GM12892 (cell line): ENCODE results near the gene HDAC6.

Experiments used
- DNase-seq: peaks from one replicate; pipeline ENCODE4 v3.0.0; 2011; ENCODE audit not compliant: insufficient read length
- FAIRE-seq: peaks from 2 replicates; lab custom pipeline; 2011; peaks lifted over from hg19 to GRCh38; lab: Jason Lieb, UNC
- POLR2A ChIP-seq: IDR thresholded peaks from 2 replicates; pipeline ENCODE4 v1.6.1; 2011; ENCODE audit warnings: low read depth, low read length, control low read depth
- POLR2AphosphoS5 ChIP-seq: IDR thresholded peaks from 2 replicates; pipeline ENCODE4 v1.6.1; 2011; ENCODE audit warnings: low read depth, low read length, control low read depth
- TAF1 ChIP-seq: IDR thresholded peaks from 2 replicates; pipeline ENCODE4 v1.6.1; 2011; ENCODE audit warnings: low read depth, mild to moderate bottlenecking, control low read depth, low read length, borderline replicate concordance

HDAC6 gene

DNA sequence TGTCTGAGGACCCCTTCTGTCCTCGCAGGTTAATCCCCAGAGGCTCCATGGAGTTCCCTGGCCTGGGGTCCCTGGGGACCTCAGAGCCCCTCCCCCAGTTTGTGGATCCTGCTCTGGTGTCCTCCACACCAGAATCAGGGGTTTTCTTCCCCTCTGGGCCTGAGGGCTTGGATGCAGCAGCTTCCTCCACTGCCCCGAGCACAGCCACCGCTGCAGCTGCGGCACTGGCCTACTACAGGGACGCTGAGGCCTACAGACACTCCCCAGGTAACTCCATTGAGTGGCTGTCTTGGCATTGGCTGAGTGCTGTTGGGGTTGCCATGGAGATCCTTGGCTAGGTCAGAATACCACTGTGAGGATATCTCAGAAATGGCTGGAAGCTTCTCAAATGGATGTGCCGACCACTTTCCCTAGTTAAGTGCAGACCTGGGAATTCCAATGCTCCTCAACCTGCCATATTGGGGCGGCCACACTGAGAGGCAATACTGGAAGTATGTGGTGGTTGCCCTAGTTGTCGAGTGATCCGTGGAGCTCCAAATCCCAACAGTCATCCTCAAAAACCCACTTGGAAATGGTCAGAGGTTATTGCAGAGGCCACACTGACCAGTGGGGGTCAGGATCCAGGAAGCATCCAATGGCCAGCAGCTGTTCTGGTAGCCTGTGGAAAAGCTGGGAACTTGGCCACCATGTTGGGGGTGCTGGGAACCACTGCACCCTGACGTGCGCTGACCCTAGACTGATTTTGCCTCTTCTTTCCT, 10.6 kb upstream of the HDAC6 start:
- TF ChIP-seq POLR2AphosphoS5 (no peak), TAF1 (no peak)
- DNase-seq (no peak), FAIRE-seq (no peak)

DNA sequence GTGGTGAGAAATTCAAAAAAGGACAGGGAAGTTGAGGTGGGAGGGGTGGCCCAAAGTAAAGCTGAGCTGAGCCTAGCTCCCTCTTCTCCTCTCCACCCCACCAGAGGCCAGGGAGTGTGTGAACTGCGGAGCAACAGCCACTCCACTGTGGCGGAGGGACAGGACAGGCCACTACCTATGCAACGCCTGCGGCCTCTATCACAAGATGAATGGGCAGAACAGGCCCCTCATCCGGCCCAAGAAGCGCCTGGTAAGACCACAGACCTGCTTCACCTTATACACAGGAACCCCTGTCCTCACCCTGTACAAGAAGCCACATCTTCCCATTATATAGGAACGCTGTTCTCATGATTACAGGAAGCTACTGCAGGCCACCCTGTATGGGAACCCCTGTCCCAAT, 9.6 kb upstream of the HDAC6 start:
- FAIRE-seq: no peak
- DNase-seq: no peak

DNA sequence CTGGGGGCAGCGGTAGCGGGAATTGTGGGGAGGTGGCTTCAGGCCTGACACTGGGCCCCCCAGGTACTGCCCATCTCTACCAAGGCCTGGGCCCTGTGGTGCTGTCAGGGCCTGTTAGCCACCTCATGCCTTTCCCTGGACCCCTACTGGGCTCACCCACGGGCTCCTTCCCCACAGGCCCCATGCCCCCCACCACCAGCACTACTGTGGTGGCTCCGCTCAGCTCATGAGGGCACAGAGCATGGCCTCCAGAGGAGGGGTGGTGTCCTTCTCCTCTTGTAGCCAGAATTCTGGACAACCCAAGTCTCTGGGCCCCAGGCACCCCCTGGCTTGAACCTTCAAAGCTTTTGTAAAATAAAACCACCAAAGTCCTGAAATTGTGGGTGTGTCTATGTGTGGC, 7.9 kb upstream of the HDAC6 start:
- DNase-seq: no peak
- FAIRE-seq: no peak
- no peak for TF ChIP-seq TAF1
- no peak for TF ChIP-seq POLR2A
- TF ChIP-seq POLR2AphosphoS5: no peak

More for the DNA sequence above, 9.6 kb upstream of the HDAC6 start:
- no peak for TF ChIP-seq POLR2AphosphoS5
- no peak for TF ChIP-seq POLR2A
- TF ChIP-seq TAF1: no peak

GRCh38 chrX:48794340-48794910, 7.4 kb upstream of the HDAC6 start:
- TF ChIP-seq TAF1 (no peak), POLR2AphosphoS5 (no peak), POLR2A (no peak)
- DNase-seq (no peak), FAIRE-seq (no peak)

- FAIRE-seq (no peak), DNase-seq (no peak)
- no peak for TF ChIP-seq POLR2AphosphoS5
- TF ChIP-seq TAF1: no peak
- no peak for TF ChIP-seq POLR2A
Observed at GRCh38 chrX:48794911-48795515, 6.9 kb upstream of the HDAC6 start.

DNA sequence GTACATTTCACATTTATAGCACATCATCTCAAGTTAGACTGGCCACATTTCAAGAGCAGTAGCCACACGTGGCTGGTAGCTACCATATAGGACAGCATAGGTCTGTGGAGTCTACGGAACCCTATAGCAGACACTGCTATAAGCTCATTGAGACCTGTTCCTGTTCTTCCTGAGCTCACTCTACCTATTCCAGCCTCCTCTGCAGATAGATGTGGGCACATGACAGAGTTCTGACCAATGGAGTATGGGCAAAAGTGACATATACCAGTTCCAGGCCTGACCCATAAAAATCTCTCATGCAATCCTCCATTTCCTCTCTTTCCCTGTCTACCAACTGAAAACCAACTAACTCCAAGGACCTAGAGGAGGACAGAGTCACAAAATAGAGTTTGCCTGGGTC, 3.5 kb upstream of the HDAC6 start:
- DNase-seq: no peak
- no peak for FAIRE-seq
- no peak for TF ChIP-seq TAF1
- no peak for TF ChIP-seq POLR2AphosphoS5
- no peak for TF ChIP-seq POLR2A

- FAIRE-seq (no peak), DNase-seq (no peak)
- TF ChIP-seq POLR2A (no peak), POLR2AphosphoS5 (no peak), TAF1 (no peak)
Observed at GRCh38 chrX:48800574-48801279, 1.1 kb upstream of the HDAC6 start.

DNA sequence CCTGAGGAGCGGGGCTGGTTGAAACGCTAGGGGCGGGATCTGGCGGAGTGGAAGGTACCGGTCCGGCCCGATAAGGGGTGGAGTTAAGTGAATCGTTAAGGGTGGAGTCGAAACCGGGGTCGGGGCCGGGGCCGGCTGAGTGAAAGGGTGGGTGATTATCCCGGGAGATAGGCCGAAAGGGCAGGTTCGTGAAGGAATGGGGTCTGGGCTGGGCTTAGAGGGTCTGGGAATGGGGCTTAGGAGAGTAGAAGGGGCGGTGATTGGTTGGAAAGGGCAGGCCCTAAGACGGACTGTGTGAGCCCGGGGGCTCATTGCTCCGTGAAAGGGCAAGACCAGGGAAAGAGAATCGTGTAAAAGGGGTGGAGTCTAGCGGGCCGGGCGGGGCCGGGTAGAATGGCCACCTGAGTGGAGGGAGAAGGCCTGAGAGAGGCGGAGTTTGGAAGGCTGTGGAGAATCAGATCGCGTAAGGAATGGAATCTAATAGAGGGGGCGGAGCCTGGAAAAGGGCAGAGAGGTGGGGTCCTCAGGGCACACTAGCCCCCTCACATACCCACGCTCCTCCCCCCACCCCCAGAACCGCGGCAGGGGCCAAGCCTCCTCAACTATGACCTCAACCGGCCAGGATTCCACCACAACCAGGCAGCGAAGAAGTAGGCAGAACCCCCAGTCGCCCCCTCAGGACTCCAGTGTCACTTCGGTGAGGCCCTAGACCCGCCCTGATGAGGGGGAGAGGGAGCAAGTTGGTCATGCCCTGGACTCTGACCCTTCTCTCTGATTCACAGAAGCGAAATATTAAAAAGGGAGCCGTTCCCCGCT, 430 bp downstream of the HDAC6 start:
- no peak for FAIRE-seq
- TF ChIP-seq POLR2AphosphoS5 (0 out of 2 replicates have a peak, but pooled peaks have one; percentile 29), POLR2A (peak; percentile 75), TAF1 (no peak)
- peak; percentile 62 for DNase-seq

GRCh38 chrX:48802905-48803200, 986 bp downstream of the HDAC6 start:
- DNase-seq (no peak), FAIRE-seq (no peak)
- no peak for TF ChIP-seq POLR2AphosphoS5
- TF ChIP-seq POLR2A: no peak
- TF ChIP-seq TAF1: no peak

DNA sequence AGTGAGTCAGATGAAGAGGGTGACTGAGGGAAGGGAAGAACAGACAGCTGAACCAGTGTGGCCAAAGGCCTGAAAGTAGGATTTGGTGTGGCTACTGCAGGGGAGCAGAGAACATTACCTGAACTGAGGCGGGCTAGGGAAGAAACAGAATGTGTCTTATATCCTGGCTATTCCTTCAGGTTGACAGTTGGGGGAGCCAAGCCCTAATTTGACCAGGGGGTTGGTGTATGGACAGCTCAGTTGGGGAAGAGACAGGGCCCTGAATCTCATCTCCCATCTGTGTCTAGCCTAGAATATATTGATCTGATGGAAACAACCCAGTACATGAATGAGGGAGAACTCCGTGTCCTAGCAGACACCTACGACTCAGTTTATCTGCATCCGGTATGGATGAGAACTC, 4.2 kb downstream of the HDAC6 start:
- no peak for FAIRE-seq
- TF ChIP-seq POLR2AphosphoS5 (no peak), TAF1 (no peak), POLR2A (no peak)
- DNase-seq: no peak

DNA sequence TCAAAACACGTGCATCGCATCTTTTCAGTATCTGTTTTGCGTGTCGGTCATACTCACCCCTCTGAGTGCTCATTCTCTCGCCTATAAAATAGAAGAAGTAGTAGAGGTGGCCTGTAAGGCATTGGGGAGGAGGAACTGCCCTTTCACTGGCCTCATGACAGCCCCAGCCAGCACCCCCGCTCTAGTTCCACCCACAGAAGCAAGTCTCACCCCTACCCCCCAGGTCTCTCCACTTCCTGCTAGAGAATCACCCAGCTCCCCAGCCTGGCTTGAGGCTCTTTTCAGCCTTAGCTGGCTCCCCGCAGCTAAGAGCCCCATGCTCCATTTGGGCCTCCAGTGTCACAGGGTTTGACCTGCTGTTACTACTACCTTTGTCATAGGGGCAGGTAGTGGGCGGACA, 11.8 kb downstream of the HDAC6 start:
- no peak for DNase-seq
- no peak for TF ChIP-seq POLR2AphosphoS5
- no peak for TF ChIP-seq POLR2A
- no peak for TF ChIP-seq TAF1
- FAIRE-seq: no peak

DNA sequence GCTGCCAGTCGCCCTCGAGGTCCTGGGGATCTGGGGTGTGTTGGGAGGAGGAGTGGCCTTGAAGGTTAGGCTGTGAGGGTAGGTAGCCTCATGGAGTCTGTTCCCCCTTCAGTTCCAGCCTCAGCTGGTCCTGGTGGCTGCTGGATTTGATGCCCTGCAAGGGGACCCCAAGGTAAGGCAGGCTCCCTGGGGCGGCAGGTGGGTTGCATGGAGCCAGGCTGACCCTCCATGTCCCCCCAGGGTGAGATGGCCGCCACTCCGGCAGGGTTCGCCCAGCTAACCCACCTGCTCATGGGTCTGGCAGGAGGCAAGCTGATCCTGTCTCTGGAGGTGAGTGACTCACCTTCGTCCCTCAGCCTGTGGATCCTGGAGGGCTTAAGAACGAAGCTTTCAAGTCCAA, 12.9 kb downstream of the HDAC6 start:
- FAIRE-seq (no peak), DNase-seq (no peak)
- TF ChIP-seq TAF1 (no peak), POLR2A (no peak), POLR2AphosphoS5 (no peak)
